Esophagus muscularis mucosa (tissue), 3 donors: ENCODE data around the gene NPTXR.

Experiments
- POLR2A ChIP-seq: fragments of 450-650 bp; IDR thresholded peaks from one replicate; pipeline ENCODE4 v1.6.1; 2017; ENCODE audit warnings: antibody characterized with exemption, moderate library complexity, mild to moderate bottlenecking, low read depth
- POLR2AphosphoS5 ChIP-seq, 2 donors: sonication (generic); formaldehyde crosslinking; IDR thresholded peaks; one replicate each; pipeline ENCODE4 v1.6.1; 2017; ENCODE audit warnings: antibody characterized with exemption in 2 of 2
- TF ChIP-seq, protein P1 (sequence below), 3 experiments: fragments of 200-600 bp in 2 of 3; fragments of 450-650 bp in 1 of 3; sonication (generic) in 2 of 3; IDR thresholded peaks; one replicate each; pipeline ENCODE4 v1.5.1; 2017 to 2019; ENCODE audit warnings: antibody characterized with exemption in 3 of 3, mild to moderate bottlenecking in 2 of 3, moderate library complexity in 1 of 3

DNA sequence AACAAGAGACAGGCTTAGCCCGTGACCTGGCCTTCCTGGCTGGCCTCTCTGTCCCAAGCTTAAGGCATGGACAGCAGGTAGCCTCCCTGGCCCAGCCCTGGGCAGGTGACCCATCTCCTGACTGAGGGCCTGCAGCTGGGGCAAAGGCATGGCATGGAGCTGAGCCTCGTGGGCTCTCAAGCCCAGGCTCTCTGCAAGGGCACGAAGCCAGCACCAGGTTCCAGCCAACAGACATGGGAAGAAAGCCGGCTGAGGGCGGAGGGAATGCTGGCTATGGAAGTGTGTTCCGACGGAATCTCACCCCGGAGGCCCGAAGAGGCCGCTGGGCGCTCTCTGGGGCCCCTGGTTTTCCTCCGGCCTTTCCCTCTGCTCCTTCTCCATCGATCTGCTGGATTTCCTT is 62.8 kb downstream of the NPTXR start:
- TF ChIP-seq, protein P1, sequence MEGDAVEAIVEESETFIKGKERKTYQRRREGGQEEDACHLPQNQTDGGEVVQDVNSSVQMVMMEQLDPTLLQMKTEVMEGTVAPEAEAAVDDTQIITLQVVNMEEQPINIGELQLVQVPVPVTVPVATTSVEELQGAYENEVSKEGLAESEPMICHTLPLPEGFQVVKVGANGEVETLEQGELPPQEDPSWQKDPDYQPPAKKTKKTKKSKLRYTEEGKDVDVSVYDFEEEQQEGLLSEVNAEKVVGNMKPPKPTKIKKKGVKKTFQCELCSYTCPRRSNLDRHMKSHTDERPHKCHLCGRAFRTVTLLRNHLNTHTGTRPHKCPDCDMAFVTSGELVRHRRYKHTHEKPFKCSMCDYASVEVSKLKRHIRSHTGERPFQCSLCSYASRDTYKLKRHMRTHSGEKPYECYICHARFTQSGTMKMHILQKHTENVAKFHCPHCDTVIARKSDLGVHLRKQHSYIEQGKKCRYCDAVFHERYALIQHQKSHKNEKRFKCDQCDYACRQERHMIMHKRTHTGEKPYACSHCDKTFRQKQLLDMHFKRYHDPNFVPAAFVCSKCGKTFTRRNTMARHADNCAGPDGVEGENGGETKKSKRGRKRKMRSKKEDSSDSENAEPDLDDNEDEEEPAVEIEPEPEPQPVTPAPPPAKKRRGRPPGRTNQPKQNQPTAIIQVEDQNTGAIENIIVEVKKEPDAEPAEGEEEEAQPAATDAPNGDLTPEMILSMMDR (IDR thresholded peaks at IDR 0.05) = no peak
- no peak for TF ChIP-seq POLR2A
- no peak for TF ChIP-seq POLR2AphosphoS5 (IDR thresholded peaks at IDR 0.05)
